Retinal pigment epithelial cell (primary cell): Measurements from ENCODE around the gene DMAC2.
A peak's percentile ranks its signal among the peaks of the same experiment; 100 is the strongest.
"Not testable (repeated sequence)": the region's sequence is repeated elsewhere in the genome, so short reads cannot be mapped to it uniquely, and the experiment has no call there.

Experiments used
- DNase-seq: peaks from one replicate; pipeline ENCODE4 v3.0.0-alpha.2; 2010; ENCODE audit warnings: low read depth
- H3K4me3 ChIP-seq: 2 replicates; pipeline ENCODE4 v1.5.1; 2011; ENCODE audit warnings: mild to moderate bottlenecking, low read length, control low read depth, moderate library complexity
- TF ChIP-seq, protein P1 (sequence below): conservative IDR thresholded peaks from 2 replicates; pipeline ENCODE4 v1.5.1; 2011; ENCODE audit warnings: low read depth, low read length, control low read depth, inconsistent platforms

The DMAC2 gene

DNA sequence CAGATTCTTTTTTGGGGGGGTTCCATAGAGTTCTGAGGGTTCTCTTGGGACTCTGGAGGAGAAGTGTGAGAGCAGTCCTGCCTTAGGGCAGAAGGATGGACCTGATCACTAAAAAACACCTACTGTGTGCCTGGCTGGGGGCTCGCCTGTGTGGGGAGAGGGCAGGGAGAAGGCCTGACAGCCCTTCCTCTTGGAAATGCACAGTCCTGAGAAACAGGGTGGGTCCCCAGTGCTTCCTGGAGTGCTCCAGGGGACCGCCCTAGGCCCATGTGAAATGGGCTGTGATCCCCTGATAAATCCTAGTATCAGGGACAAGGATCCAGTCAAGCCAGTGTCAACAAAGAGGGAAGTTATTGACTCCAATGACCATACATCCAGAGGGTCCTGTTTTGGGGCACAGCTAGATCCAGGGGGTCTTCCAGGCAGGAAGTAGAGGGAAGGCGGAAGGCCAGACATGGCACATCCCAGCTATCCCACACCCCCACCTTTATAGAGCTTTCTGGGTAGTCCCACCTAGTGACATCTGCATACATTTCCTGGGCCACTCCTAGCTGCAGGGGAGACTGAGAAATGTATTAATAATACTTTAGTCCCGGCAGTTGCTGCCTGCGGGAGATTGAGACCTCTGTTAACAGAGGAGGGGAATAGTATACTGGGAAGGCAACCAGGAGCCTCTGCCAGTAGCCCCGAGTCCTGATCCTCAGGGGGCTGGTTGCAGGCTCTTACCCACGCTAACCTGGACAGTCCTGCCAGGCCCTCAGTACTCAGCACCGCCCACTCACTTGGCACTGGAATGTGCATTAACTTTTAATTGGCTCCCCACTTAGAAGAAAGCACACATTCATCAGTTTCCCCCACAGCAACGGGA is 28.4 kb downstream of the DMAC2 start:
- peak; percentile 39 for DNase-seq
- H3K4me3 ChIP-seq: no peak overlapping the region
- TF ChIP-seq, protein P1, sequence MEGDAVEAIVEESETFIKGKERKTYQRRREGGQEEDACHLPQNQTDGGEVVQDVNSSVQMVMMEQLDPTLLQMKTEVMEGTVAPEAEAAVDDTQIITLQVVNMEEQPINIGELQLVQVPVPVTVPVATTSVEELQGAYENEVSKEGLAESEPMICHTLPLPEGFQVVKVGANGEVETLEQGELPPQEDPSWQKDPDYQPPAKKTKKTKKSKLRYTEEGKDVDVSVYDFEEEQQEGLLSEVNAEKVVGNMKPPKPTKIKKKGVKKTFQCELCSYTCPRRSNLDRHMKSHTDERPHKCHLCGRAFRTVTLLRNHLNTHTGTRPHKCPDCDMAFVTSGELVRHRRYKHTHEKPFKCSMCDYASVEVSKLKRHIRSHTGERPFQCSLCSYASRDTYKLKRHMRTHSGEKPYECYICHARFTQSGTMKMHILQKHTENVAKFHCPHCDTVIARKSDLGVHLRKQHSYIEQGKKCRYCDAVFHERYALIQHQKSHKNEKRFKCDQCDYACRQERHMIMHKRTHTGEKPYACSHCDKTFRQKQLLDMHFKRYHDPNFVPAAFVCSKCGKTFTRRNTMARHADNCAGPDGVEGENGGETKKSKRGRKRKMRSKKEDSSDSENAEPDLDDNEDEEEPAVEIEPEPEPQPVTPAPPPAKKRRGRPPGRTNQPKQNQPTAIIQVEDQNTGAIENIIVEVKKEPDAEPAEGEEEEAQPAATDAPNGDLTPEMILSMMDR: no peak

GRCh38 chr19:41410336-41411054 is 29.2 kb downstream of the DMAC2 start:
- no peak for DNase-seq
- no peak overlapping the region for H3K4me3 ChIP-seq
- TF ChIP-seq, protein P1: no peak

DNA sequence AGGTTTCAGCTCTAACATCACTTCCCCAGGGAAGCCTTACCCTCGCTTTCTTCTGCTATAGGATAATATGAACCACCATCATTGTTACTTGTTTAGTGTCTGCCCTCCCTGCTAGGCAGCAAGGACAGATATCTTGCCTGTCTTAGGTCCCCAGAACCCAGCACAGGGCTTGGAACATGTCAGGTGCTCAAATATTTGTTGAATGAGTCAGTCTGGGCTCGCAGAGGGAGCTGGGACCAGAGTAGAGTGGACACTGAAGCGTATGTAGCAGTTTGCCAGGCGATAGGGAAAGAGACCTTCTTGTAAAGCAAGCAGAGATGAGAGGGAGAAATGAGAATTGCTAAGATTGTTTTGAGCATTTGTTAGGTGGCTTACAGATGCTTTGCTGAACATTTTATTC is 30.4 kb downstream of the DMAC2 start:
- DNase-seq: peak; percentile 73
- TF ChIP-seq, protein P1: no peak
- H3K4me3 ChIP-seq: no peak overlapping the region

DNA sequence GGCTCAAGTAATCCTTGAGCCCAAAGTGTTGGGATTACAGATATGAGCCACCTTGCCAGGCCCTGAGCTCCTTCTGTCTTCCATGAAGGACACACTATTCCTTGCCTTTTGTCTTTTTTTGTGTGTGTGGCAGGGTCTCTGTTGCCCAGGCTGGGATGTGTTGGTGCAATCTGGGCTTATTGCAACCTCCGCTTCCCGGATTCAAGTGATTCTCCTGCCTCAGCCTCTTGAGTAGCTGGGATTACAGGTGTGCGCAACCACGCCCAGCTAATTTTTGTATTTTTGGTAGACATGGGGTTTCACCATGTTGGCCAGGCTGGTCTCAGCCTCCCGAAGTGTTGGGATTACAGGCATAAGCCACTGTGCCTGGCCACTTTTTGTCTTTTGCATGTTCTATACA is 30.9 kb downstream of the DMAC2 start:
- DNase-seq, H3K4me3 ChIP-seq: not testable (repeated sequence)

- TF ChIP-seq, protein P1: no peak
- H3K4me3 ChIP-seq: no peak overlapping the region
- DNase-seq: no peak
These were observed 31.5 kb downstream of the DMAC2 start for GRCh38 chr19:41408256-41408655.

DNA sequence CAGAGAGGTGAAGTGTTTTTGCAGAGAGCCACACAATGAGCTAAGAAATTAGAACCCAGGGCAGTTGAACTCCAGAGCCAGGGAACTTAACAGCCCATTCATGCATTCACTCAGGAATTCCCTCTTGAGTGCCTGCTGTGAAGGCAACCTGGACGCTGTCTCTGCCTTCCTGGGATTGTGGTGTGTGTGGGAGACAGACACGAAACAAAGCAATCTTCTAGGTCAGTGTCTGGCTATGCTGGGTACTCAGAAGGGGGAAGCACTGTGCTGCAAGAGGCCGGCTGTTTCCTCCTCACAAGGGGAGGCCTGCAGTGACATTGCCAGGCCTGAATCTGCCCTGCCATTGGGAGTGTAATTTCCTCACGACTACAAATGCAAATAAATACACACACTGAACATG is 32.4 kb downstream of the DMAC2 start:
- H3K4me3 ChIP-seq: no peak overlapping the region
- no peak for DNase-seq
- TF ChIP-seq, protein P1: no peak

DNA sequence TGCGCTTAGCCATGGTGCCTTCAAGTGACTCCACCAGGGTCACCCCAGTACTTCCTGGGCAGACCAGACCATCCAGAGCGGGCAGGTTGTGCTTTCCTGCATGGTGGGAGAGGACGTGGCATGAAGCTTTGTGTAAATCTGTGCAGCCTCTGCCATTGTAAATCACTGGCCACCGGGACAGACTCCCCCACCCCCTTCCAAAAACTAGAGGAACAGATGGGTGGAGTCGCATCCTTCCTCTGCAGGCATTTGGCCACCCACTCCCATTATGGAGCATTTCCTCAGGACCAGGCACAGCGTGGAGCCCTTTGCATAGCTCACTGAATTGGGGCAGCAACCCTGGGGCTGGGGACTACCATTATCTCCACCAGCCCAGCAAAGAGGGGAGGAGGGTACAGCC is 33.9 kb downstream of the DMAC2 start:
- TF ChIP-seq, protein P1: no peak
- no peak for DNase-seq
- no peak overlapping the region for H3K4me3 ChIP-seq
